ENCODE results near the gene RFC2. TPM values are rescaled to one million over a fixed set of nuclear protein-coding genes. Genes with fewer than 3 reads are reported as not detected.

Gene RFC2
- 71.3 and 77.4 TPM in 2 replicates for total RNA-seq (2014; rRNA removed; shearing (Covaris generic))
- total RNA-seq (2022), result 77.8 and 79.2 TPM in 2 replicates
- Bru-seq, nascent RNA, result percentile 83 among the genes with signal in this experiment
- percentile 80 among the genes with signal in this experiment for BruChase-seq, experiment 1, labeled RNA remaining after a 6-hour chase
- percentile 77 among the genes with signal in this experiment for BruChase-seq, experiment 2, labeled RNA remaining after a 2-hour chase
- long read RNA-seq, transcript RFC2-202 (10 exons, 1,576 nt), result minor isoform, 29 of 324 reads
- long read RNA-seq, transcript RFC2-201 (11 exons, 1,695 nt), result major isoform, 234 of 324 reads
- long read RNA-seq, transcript RFC2-213 (10 exons, 1,635 nt), result minor isoform, 7 of 324 reads
- long read RNA-seq, partial matches to known transcripts, result 9 of 324 reads
- long read RNA-seq, other reads (novel, unspliced or antisense), result 45 of 324 reads

GRCh38 chr7:74254129-74254857 is at the start of gene RFC2:
TSS of gene RFC2 (minus strand) at chr7:74254399. CDS start at chr7:74254383, 16 bp downstream.
- peaks cover 36% of the 10 kb centered on the region for H3K36me3 ChIP-seq (ENCODE audit: insufficient read depth, low read length)
- no peaks in the 10 kb centered on the region for H4K20me1 ChIP-seq (ENCODE audit: insufficient read depth, low read length)
- H3K27ac ChIP-seq (ENCODE audit: low read depth, low read length, poor library complexity, severe bottlenecking), result peak within 1 kb of the TSS; percentile 63
- intact Hi-C loops (cut with micrococcal nuclease; ENCODE audit: unreplicated experiment), result loop anchor here (1.0 kb wide), 1 partner anchor 44 kb away; the partner anchor contains the start of gene LAT2
- H3K4me2 ChIP-seq (ENCODE audit: low read length), result peak within 1 kb of the TSS; percentile 93
- no peak for TF ChIP-seq CTCF (conservative IDR thresholded peaks at IDR 0.05; ENCODE audit: low read length)
- no peak for TF ChIP-seq EZH2phosphoT487 (IDR thresholded peaks at IDR 0.05; ENCODE audit: borderline replicate concordance, low read depth, low read length)
- no peaks in the 10 kb centered on the region for H3K9me2 ChIP-seq (ENCODE audit: insufficient read depth, low read length)
- peak within 1 kb of the TSS; percentile 56 for H2AFZ ChIP-seq (ENCODE audit: low read length)
- BruUV-seq (replicated peaks), result no TSS peak
- peak within 1 kb of the TSS; percentile 83 for H3K4me3 ChIP-seq (ENCODE audit: low read depth, low read length, poor library complexity, severe bottlenecking)
- H3K79me2 ChIP-seq (ENCODE audit: insufficient read depth, low read depth, low read length), result peaks cover 38% of the 10 kb centered on the region
- CTCF ChIA-PET (ENCODE audit: unreplicated experiment), result no interaction called here
- no peaks in the 10 kb centered on the region for H3K9me3 ChIP-seq (ENCODE audit: low read length)
- peaks cover 45% of the 10 kb centered on the region for H3K4me1 ChIP-seq (ENCODE audit: insufficient read depth, low read length, poor library complexity, severe bottlenecking)
- peak; percentile 97 for DNase-seq (ENCODE audit: low spot score)
- POLR2A ChIA-PET, result interaction anchor here (1.2 kb wide), 1 partner anchor 12 kb away, joined by 4 read pairs; no protein-coding TSS in a partner anchor

GRCh38 chr7:74302745-74303221 is 48.6 kb upstream of the RFC2 start:
- Histone ChIP-seq H3K9me2 (ENCODE audit: insufficient read depth, low read length) (no peaks in the 10 kb centered on the region), H3K4me1 (ENCODE audit: insufficient read depth, low read length, poor library complexity, severe bottlenecking) (no peaks in the 10 kb centered on the region), H2AFZ (ENCODE audit: low read length) (no peak overlapping the region), H3K4me2 (ENCODE audit: low read length) (no peak overlapping the region), H3K27ac (ENCODE audit: low read depth, low read length, poor library complexity, severe bottlenecking) (no peak overlapping the region), H3K36me3 (ENCODE audit: insufficient read depth, low read length) (no peaks in the 10 kb centered on the region), H4K20me1 (ENCODE audit: insufficient read depth, low read length) (no peaks in the 10 kb centered on the region), H3K4me3 (ENCODE audit: low read depth, low read length, poor library complexity, severe bottlenecking) (no peak overlapping the region), H3K79me2 (ENCODE audit: insufficient read depth, low read depth, low read length) (no peaks in the 10 kb centered on the region), H3K9me3 (ENCODE audit: low read length) (no peaks in the 10 kb centered on the region)
- CTCF ChIA-PET (ENCODE audit: unreplicated experiment), result no interaction called here
- TF ChIP-seq EZH2phosphoT487 (IDR thresholded peaks at IDR 0.05; ENCODE audit: borderline replicate concordance, low read depth, low read length) (no peak), CTCF (conservative IDR thresholded peaks at IDR 0.05; ENCODE audit: low read length) (no peak)
- POLR2A ChIA-PET, result interaction anchor here (0.7 kb wide), 1 partner anchor 90 kb away, joined by 3 read pairs; no protein-coding TSS in a partner anchor
- BruUV-seq (replicated peaks), result no TSS peak
- intact Hi-C loops (cut with micrococcal nuclease; ENCODE audit: unreplicated experiment), result no loop called here
- no peak for DNase-seq (ENCODE audit: low spot score)

All from OCI-LY7 (cell line).